GM18526 (cell line): ENCODE results near the gene PXDC1.

ENCODE experiments used
- POLR2A ChIP-seq: IDR thresholded peaks from 3 replicates; pipeline ENCODE4 v1.6.1; 2011; ENCODE audit not compliant: insufficient read length; ENCODE audit errors: extremely low read depth

PXDC1 gene

GRCh38 chr6:3744211-3744900 lies 7.2 kb downstream of the PXDC1 start:
- TF ChIP-seq POLR2A, result no peak

- no peak for TF ChIP-seq POLR2A
These were observed 8.0 kb downstream of the PXDC1 start for GRCh38 chr6:3743541-3743940.

- no peak for TF ChIP-seq POLR2A
These were observed 8.8 kb downstream of the PXDC1 start for GRCh38 chr6:3742426-3743344.

GRCh38 chr6:3742076-3742425 lies 9.5 kb downstream of the PXDC1 start:
- no peak for TF ChIP-seq POLR2A

- TF ChIP-seq POLR2A, result no peak
These were observed 10.0 kb downstream of the PXDC1 start for GRCh38 chr6:3741477-3741871.

- TF ChIP-seq POLR2A, result no peak
These were observed 10.7 kb downstream of the PXDC1 start for GRCh38 chr6:3740551-3741476.

GRCh38 chr6:3739311-3739897 lies 12.1 kb downstream of the PXDC1 start:
- TF ChIP-seq POLR2A, result no peak

GRCh38 chr6:3738381-3739131 lies 13.0 kb downstream of the PXDC1 start:
- no peak for TF ChIP-seq POLR2A

GRCh38 chr6:3737831-3738210 lies 13.7 kb downstream of the PXDC1 start:
- TF ChIP-seq POLR2A, result no peak

- TF ChIP-seq POLR2A, result no peak
These were observed 14.2 kb downstream of the PXDC1 start for GRCh38 chr6:3737149-3737830.

GRCh38 chr6:3735029-3735605 lies 16.4 kb downstream of the PXDC1 start:
- no peak for TF ChIP-seq POLR2A

GRCh38 chr6:3734023-3734422 lies 17.5 kb downstream of the PXDC1 start:
- no peak for TF ChIP-seq POLR2A

GRCh38 chr6:3733321-3733925 lies 18.1 kb downstream of the PXDC1 start:
- TF ChIP-seq POLR2A, result no peak

GRCh38 chr6:3732345-3733141 lies 19.0 kb downstream of the PXDC1 start:
- TF ChIP-seq POLR2A, result no peak
